DMS53 treated with DMSO at 0.1 percent for 48 hours (cell line): ENCODE measurements around the gene TRIB2.

Experiments used
- DNase-seq: peaks from one replicate; lab custom pipeline; 2025; ENCODE audit not compliant: unreplicated experiment; lab: John Stamatoyannopoulos, UW

Gene TRIB2

DNA sequence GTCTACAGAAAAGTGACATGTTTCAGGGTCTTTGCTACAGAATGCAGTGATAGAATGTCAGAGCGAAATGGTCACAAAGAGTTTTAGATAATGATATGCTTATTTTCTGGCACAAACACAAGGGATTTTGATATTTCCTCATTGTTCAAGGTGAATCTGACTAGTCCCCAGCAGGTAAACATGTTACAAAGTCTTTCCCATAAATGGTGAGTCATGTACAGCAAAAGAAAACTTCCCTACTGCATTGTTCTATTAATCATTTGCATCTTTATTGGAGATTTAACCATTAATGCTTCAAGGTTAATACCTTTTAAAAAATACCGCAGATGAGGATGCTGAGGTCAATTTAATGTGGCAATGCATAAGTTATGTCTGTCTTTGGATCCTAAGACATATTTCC is 19.1 kb upstream of the TRIB2 start:
- no peak for DNase-seq

DNA sequence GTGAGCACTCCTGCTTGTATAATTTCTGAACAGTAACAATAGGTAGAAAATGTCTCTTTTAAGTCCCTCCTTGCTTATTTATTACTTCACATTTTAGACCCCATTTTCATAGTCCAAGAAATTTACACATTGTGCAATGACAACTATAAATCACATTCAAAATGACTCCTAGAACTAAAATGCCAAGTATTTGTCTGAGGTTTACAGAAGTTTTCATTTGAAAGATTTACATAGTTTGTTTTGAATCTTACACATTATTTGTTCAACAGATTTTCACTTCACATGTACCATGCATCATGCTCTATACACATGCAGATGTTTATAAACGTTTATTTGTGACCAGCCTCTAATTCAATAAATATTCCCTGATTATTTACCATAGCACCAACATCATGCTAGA is 15.7 kb upstream of the TRIB2 start:
- no peak for DNase-seq

DNA sequence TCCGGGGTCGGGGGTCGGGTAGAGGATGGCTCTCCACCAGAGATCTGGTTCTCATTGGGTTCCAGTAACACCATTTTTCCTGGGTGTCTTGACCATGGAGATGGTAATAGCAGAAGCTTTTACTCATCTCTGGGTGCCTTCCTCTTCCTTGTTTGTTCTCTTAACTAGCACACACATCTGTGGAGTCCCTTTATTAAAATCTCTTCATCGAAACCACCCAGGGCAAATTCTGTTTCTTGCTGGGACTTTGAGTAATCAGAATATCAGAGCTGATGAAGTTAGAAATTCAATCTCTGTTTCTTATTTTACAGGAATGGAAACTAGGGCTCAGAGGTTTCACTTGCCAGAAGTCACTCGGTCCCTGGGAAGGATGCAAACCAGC is 15.0 kb upstream of the TRIB2 start:
- no peak for DNase-seq

GRCh38 chr2:12702168-12703121 is 14.3 kb upstream of the TRIB2 start:
- DNase-seq: no peak

- DNase-seq: no peak
Observed at GRCh38 chr2:12704378-12704777, 12.4 kb upstream of the TRIB2 start.

GRCh38 chr2:12705230-12705629 is 11.5 kb upstream of the TRIB2 start:
- DNase-seq: no peak

GRCh38 chr2:12705742-12706141 is 11.0 kb upstream of the TRIB2 start:
- no peak for DNase-seq

DNA sequence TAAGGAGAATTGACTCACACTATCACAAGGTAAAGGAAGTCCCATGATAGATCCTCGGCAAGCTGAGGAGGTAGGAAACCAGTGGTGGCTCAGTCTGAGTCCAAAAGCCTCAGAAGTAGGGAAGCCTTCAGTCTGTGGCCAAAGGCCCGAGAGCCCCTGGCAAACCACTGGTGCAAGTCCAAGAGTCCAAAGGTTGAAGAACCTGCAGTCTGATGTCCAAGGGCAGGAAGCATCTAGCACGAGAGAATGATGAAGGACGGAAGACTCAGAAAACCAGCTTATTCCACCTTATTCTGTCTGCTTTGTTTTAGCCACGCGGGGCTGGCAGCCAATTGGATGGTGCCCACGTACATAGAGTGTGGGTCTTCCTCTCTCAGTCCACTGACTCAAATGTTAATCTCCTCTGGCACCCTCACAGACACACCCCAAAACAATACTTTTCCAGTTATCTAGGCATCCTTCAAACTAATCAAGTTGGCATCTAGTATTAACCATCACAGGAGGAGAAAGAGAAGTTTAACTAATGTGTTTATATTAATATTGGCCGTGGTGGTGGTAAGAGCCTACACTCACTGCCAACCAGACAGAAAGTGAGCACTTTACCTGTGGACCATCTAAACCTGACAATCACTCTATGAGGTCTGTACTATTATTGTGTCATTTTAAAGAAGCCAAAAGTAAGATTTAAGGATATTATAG is 8.1 kb upstream of the TRIB2 start:
- DNase-seq: no peak

DNA sequence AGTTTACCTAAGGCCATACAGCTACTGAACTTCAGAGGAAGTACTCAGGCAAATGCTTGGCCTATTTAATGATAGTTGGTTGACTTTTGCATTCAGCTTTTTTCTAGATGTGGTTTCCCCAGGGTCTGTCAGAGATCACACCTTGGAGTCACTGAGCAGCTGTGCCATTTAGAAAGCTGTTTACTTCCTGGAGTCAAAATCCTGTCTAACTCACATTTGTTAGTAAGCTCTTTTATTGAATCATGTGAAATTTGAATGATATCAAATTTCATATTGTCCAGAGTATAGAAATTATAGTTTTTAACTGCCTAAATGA is 7.6 kb upstream of the TRIB2 start:
- DNase-seq: no peak

DNA sequence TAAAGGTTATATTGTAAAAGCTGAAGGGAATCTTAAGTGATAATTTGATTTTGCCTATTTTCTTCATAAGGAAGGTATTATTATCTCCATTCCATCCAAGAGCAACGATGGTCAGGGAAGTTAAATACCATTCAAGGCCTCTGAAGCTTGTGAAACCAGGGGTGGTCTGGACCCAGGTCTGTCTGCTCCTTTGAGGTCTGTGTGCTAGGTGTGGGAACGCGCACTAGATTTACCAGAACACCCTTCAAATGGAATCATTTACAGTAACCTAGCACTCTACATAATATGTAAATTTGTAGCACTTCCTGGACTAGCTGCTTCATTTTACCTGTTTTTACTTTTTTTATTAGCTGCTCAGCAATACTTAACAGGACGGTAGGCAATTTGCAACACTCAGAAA is 6.4 kb upstream of the TRIB2 start:
- DNase-seq: no peak

DNA sequence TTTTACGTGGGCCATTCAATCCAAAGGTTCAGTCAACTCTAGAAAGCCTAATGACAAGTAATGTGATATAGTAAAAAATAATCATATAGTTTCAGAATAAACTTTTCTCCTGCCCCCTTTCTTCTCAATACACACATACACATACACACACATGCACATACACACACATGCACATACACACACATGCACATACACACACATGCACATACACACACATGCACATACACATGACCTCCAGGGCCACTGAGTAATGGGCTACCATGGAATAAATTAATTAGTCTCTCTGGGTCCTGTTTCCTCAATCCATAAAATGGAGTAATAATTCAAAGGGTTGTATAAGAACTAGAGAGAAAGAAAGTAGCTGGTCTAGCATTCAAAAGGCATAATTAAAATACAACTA is 5.4 kb upstream of the TRIB2 start:
- no peak for DNase-seq

DNA sequence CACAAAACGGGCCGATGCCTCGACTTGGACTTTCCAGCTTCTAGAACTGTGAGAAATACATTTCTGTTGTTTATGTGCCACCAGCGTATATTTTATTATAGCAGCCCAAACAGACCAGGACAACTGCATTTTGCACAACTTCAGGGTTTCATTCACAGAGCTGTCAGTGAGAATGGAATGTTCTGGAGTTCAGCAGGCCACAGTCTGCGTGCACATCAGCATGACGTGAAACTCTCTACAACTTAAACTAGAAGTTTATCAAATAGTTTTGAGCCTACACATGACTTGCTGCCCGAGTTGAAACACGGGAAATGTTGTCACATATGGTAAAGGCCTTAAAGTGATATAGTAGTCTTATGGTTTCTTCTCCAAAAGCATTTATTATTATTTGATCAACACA is 3.9 kb upstream of the TRIB2 start:
- no peak for DNase-seq

- no peak for DNase-seq
Observed at GRCh38 chr2:12714391-12715221, 2.1 kb upstream of the TRIB2 start.

DNA sequence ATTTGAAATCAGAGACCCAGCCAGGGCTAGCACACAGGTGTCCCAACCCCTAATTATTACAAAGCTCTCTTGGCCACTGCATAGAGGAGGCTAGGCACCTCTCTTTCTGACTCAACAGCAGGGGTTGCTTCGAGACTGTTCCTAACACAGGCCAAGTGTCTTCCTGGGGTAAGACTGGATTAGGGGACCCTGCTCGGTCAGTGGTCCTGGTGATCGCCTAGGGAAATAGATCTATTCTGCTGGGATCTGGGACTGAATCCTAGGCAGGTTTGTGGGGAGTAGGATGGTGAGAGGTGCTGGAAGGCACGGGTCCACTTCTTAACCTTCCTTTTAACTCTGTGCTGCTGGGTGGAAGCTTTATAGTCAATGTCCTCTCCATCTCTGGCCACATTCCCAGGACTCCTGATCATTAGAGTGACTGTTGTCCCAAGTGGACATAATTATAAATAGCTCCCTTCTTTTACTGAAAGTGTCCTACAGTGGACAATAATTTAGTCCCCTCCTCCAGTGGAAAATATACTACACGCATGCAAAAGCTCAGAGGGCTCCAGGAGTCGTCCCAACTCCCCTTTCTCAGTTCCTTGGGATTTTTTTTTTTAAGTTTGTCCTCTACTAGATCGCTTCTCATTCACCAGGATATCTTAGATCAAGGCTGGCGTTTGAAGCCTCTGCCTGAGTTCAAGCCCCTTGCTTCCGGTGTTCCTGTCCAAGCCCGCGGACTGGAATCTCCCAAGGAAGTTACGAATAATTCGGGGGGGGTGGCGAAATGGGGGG is 1.3 kb upstream of the TRIB2 start:
- DNase-seq: no peak

GRCh38 chr2:12716032-12716281 is 779 bp upstream of the TRIB2 start:
- DNase-seq: peak; percentile 60

DNA sequence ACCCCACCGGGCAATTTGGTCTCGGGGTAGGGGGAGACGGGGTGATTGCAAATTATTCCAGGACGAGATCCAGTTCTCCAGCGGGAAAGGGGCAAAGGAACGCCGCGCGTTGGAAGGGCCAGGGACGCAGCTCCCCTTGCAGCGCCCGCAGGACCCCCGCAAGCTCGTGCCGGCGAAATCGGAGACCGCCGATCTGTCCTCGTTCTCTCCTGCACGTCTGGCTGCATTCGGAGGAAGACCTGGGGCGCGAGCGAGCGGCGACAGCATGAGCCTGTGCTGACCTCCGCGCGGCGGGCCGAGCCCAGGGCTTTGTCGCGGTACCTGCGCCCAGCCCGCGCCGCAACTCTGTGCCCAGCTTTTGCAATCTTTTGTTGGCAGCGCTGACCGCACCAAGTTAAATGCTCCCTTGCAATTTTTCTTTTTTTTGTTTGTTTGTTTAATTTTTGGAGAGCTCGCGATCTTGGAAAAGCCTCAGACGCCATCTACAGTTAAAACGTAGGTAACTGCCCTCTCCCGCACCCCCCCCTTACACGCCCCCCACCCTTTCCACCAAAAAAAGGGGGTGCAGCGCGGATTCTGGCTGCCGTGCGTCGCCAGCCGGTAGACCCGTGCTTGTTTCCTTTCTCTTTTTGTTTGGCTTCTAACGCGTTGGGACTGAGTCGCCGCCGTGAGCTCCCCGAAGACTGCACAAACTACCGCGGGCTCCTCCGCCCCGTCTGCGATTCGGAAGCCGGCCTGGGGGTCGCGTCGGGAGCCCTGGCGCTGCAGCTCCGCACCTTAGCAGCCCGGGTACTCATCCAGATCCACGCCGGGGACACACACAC is 667 bp downstream of the TRIB2 start:
- peak; percentile 18 for DNase-seq

DNA sequence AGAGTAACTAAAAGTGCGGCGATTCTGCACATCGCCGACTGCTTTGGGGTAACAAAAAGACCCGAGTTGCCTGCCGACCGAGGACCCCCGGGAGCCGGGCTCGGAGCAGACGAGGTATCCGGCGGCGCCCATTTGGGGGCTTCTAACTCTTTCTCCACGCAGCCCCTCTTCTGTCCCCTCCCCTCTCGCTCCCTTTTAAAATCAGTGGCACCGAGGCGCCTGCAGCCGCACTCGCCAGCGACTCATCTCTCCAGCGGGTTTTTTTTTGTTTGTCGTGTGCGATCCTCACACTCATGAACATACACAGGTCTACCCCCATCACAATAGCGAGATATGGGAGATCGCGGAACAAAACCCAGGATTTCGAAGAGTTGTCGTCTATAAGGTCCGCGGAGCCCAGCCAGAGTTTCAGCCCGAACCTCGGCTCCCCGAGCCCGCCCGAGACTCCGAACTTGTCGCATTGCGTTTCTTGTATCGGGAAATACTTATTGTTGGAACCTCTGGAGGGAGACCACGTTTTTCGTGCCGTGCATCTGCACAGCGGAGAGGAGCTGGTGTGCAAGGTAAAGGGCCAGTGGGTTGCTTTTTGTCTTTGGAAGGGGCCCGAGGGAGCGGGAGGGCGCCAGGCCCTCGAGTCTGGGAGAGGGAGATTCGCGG is 1.4 kb downstream of the TRIB2 start:
- peak; percentile 32 for DNase-seq

GRCh38 chr2:12718711-12719399 is 2.1 kb downstream of the TRIB2 start:
- DNase-seq: no peak
